ENCODE measurements around the gene ELAVL3. TPM values are rescaled to one million over a fixed set of nuclear protein-coding genes. Genes with fewer than 3 reads are reported as not detected.

Gene ELAVL3
- total and polyA plus RNA-seq, 2 donors (not counting 3 experiments of a cell fraction or from before 2014, with no cell fraction given), result not detected

DNA sequence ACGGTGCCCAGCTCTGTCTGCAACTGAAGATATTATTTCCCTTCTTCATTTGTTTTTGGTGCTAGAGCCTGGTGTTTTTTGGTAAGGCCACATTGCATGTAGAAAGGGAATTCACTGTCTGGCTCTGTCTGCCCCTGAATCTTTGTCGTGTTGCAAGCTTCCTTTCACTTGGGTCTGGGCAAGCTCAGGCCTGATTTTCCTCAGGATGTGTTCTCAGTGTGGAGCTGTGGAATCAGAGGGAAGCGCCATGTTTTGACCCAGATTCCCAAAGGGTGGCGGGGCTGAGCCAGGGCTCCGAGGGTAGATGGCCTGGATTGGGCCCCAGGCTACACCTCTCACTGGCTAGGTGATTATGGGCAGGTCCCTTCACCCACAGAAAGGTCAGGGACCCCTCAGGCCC lies 36.8 kb downstream of the ELAVL3 start:
- POLR2A ChIA-PET, result no interaction called here
- no peak overlapping the region for H3K4me2 ChIP-seq (ENCODE audit: insufficient read depth, low read length)
- CTCF ChIA-PET, result interaction anchor here (1.1 to 4.7 kb wide), 6 partner anchors 9 to 155 kb away, joined by 3 to 51 read pairs (median 13); partner anchors contain the start of genes ODAD3 and PRKCSH
- FAIRE-seq (no peak), DNase-seq (ENCODE audit: low read depth, low spot score) (no peak)
- H4K20me1 ChIP-seq (replicated peaks; ENCODE audit: control insufficient read depth, extremely low read depth, insufficient read depth, low read length), result no peaks in the 10 kb centered on the region
- H3K4me1 ChIP-seq (ENCODE audit: control insufficient read depth, extremely low read depth, insufficient read depth, low read length), result no peaks in the 10 kb centered on the region
- H3K9me3 ChIP-seq (replicated peaks; ENCODE audit: control insufficient read depth, insufficient read depth, low read length), result no peaks in the 10 kb centered on the region
- BruUV-seq (replicated peaks), result no TSS peak
- H3K9ac ChIP-seq (replicated peaks; ENCODE audit: extremely low read depth, insufficient read depth, low read length), result no peak overlapping the region
- TF ChIP-seq, protein P1, sequence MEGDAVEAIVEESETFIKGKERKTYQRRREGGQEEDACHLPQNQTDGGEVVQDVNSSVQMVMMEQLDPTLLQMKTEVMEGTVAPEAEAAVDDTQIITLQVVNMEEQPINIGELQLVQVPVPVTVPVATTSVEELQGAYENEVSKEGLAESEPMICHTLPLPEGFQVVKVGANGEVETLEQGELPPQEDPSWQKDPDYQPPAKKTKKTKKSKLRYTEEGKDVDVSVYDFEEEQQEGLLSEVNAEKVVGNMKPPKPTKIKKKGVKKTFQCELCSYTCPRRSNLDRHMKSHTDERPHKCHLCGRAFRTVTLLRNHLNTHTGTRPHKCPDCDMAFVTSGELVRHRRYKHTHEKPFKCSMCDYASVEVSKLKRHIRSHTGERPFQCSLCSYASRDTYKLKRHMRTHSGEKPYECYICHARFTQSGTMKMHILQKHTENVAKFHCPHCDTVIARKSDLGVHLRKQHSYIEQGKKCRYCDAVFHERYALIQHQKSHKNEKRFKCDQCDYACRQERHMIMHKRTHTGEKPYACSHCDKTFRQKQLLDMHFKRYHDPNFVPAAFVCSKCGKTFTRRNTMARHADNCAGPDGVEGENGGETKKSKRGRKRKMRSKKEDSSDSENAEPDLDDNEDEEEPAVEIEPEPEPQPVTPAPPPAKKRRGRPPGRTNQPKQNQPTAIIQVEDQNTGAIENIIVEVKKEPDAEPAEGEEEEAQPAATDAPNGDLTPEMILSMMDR (IDR thresholded peaks at IDR 0.05; ENCODE audit: extremely low read depth in 1 of 2, insufficient read depth in 1 of 2, low read depth in 1 of 2, low read length in 2 of 2), result no peak
- TF ChIP-seq EZH2 (IDR thresholded peaks at IDR 0.05; ENCODE audit: borderline replicate concordance, low read depth, low read length, severe bottlenecking) (no peak), JUN (IDR thresholded peaks at IDR 0.05; ENCODE audit: borderline replicate concordance, insufficient read depth, insufficient read length, low read depth) (no peak), GATA2 (IDR thresholded peaks at IDR 0.05; ENCODE audit: insufficient read depth, insufficient read length, low read depth, low read length) (no peak), POLR2A (IDR thresholded peaks at IDR 0.05; ENCODE audit: low read depth, low read length) (no peak), MYC (IDR thresholded peaks at IDR 0.05; ENCODE audit: low read depth, low read length) (no peak), MAX (IDR thresholded peaks at IDR 0.05; ENCODE audit: insufficient read depth, insufficient read length) (no peak), FOS (IDR thresholded peaks at IDR 0.05; ENCODE audit: borderline replicate concordance, insufficient read depth, low read length) (no peak), POLR2AphosphoS5 (IDR thresholded peaks at IDR 0.05; ENCODE audit: insufficient read depth, low read depth, low read length) (no peak)
- no peak overlapping the region for H2AFZ ChIP-seq (ENCODE audit: low read depth, low read length)
- peaks cover 6 to 43% of the 10 kb centered on the region in 2 experiments for H3K36me3 ChIP-seq (ENCODE audit: control insufficient read depth in 2 of 2, extremely low read depth in 1 of 2, insufficient read depth in 2 of 2, low read length in 2 of 2)
- dilution Hi-C loops (cut with MboI; ENCODE audit: extremely low pct_ligation_motif_present, low sequenced_read_pairs), result no loop called here
- no peak overlapping the region for H3K27ac ChIP-seq (ENCODE audit: insufficient read depth, low read depth, low read length)
- intact Hi-C loops (cut with micrococcal nuclease), result no loop called here
- no peaks in the 10 kb centered on the region for H3K9me1 ChIP-seq (replicated peaks; ENCODE audit: control insufficient read depth, extremely low read depth, insufficient read depth, low read length)
- no peak overlapping the region for H3K4me3 ChIP-seq (replicated peaks in 1 of 3; ENCODE audit: insufficient read depth in 1 of 3, low read depth in 1 of 3, low read length in 3 of 3)
- H3K27me3 ChIP-seq (ENCODE audit: control insufficient read depth in 2 of 2, insufficient read depth in 2 of 2, low read length in 2 of 2), result no peaks in the 10 kb centered on the region
- H3K79me2 ChIP-seq (ENCODE audit: control insufficient read depth, insufficient read depth, low read length), result no peaks in the 10 kb centered on the region

Measured in endothelial cell of umbilical vein (primary cell).